Measurements from ENCODE around the gene LRIT3. TPM values are rescaled to one million over a fixed set of nuclear protein-coding genes. Genes with fewer than 3 reads are reported as not detected.

LRIT3 gene
- total RNA-seq, 2 experiments from 2014 or later = 0.15 to 0.20 TPM

- H3K9me3 Mint-ChIP-seq = no peaks in the 10 kb centered on the region
- H3K27me3 Mint-ChIP-seq = no peaks in the 10 kb centered on the region
- H3K27ac Mint-ChIP-seq = no peak overlapping the region
- ChIA-PET CTCF (no interaction called here), POLR2A (no interaction called here)
- no peaks in the 10 kb centered on the region for H3K4me1 Mint-ChIP-seq
- H3K36me3 Mint-ChIP-seq (ENCODE audit: low read depth) = no peaks in the 10 kb centered on the region
- no peak overlapping the region for H3K4me3 Mint-ChIP-seq
- no peak for DNase-seq
Observed at GRCh38 chr4:109887071-109887470, 39.2 kb downstream of the LRIT3 start.

- no peak for DNase-seq
- CTCF ChIA-PET = no interaction called here
- H3K4me3 Mint-ChIP-seq = no peak overlapping the region
- H3K9me3 Mint-ChIP-seq = no peaks in the 10 kb centered on the region
- no peaks in the 10 kb centered on the region for H3K36me3 Mint-ChIP-seq (ENCODE audit: low read depth)
- no peaks in the 10 kb centered on the region for H3K27me3 Mint-ChIP-seq
- no peak overlapping the region for H3K27ac Mint-ChIP-seq
- POLR2A ChIA-PET = no interaction called here
- H3K4me1 Mint-ChIP-seq = no peaks in the 10 kb centered on the region
Observed at GRCh38 chr4:109890076-109890475, 42.2 kb downstream of the LRIT3 start.

- Mint-ChIP-seq H3K27me3 (peaks cover 16% of the 10 kb centered on the region), H3K4me1 (no peaks in the 10 kb centered on the region), H3K9me3 (peaks cover 3% of the 10 kb centered on the region), H3K4me3 (no peak overlapping the region), H3K36me3 (ENCODE audit: low read depth) (no peaks in the 10 kb centered on the region), H3K27ac (no peak overlapping the region)
- no peak for DNase-seq
- ChIA-PET CTCF (no interaction called here), POLR2A (no interaction called here)
Observed at GRCh38 chr4:109902559-109903251, 54.8 kb downstream of the LRIT3 start.

GRCh38 chr4:109908731-109909130 is 60.8 kb downstream of the LRIT3 start:
- no peak overlapping the region for H3K27ac Mint-ChIP-seq
- DNase-seq = no peak
- no peaks in the 10 kb centered on the region for H3K36me3 Mint-ChIP-seq (ENCODE audit: low read depth)
- no peak overlapping the region for H3K4me3 Mint-ChIP-seq
- H3K4me1 Mint-ChIP-seq = no peaks in the 10 kb centered on the region
- peaks cover 43% of the 10 kb centered on the region for H3K27me3 Mint-ChIP-seq
- ChIA-PET CTCF (no interaction called here), POLR2A (no interaction called here)
- H3K9me3 Mint-ChIP-seq = no peaks in the 10 kb centered on the region

- no peak overlapping the region for H3K4me3 Mint-ChIP-seq
- POLR2A ChIA-PET = no interaction called here
- no peak overlapping the region for H3K27ac Mint-ChIP-seq
- CTCF ChIA-PET = interaction anchor here (1.7 kb wide), 1 partner anchor 12 kb away, joined by 4 read pairs; no protein-coding TSS in a partner anchor
- no peak for DNase-seq
- no peaks in the 10 kb centered on the region for H3K36me3 Mint-ChIP-seq (ENCODE audit: low read depth)
- H3K27me3 Mint-ChIP-seq = peaks cover 44% of the 10 kb centered on the region
- no peaks in the 10 kb centered on the region for H3K4me1 Mint-ChIP-seq
- H3K9me3 Mint-ChIP-seq = no peaks in the 10 kb centered on the region
Observed at GRCh38 chr4:109910256-109910655, 62.3 kb downstream of the LRIT3 start.

GRCh38 chr4:109912706-109913595 is 65.0 kb downstream of the LRIT3 start, which contains the start of gene EGF:
Gene EGF, plus strand, starts transcription at chr4:109912883. Its CDS starts 453 bp downstream, at chr4:109913336.
- CTCF ChIA-PET = interaction anchor here (0.9 kb wide), 1 partner anchor 12 kb away, joined by 3 read pairs; no protein-coding TSS in a partner anchor
- no peaks in the 10 kb centered on the region for H3K36me3 Mint-ChIP-seq (ENCODE audit: low read depth)
- peaks cover 30% of the 10 kb centered on the region for H3K27me3 Mint-ChIP-seq
- POLR2A ChIA-PET = no interaction called here
- no peaks in the 10 kb centered on the region for H3K4me1 Mint-ChIP-seq
- no peak within 1 kb of the TSS for H3K27ac Mint-ChIP-seq
- DNase-seq = no peak
- no peaks in the 10 kb centered on the region for H3K9me3 Mint-ChIP-seq
- no peak within 1 kb of the TSS for H3K4me3 Mint-ChIP-seq

GRCh38 chr4:109913596-109914241 is 65.8 kb downstream of the LRIT3 start:
- DNase-seq = no peak
- POLR2A ChIA-PET = no interaction called here
- Mint-ChIP-seq H3K27me3 (peaks cover 29% of the 10 kb centered on the region), H3K36me3 (ENCODE audit: low read depth) (no peaks in the 10 kb centered on the region), H3K9me3 (no peaks in the 10 kb centered on the region), H3K4me1 (no peaks in the 10 kb centered on the region), H3K4me3 (no peak overlapping the region), H3K27ac (no peak overlapping the region)
- CTCF ChIA-PET = interaction anchor here (0.9 kb wide), 1 partner anchor 11 kb away, joined by 3 read pairs; no protein-coding TSS in a partner anchor

GRCh38 chr4:109914322-109914721 is 66.4 kb downstream of the LRIT3 start:
- no peak overlapping the region for H3K27ac Mint-ChIP-seq
- H3K4me1 Mint-ChIP-seq = no peaks in the 10 kb centered on the region
- H3K9me3 Mint-ChIP-seq = no peaks in the 10 kb centered on the region
- no peaks in the 10 kb centered on the region for H3K36me3 Mint-ChIP-seq (ENCODE audit: low read depth)
- peaks cover 27% of the 10 kb centered on the region for H3K27me3 Mint-ChIP-seq
- POLR2A ChIA-PET = no interaction called here
- CTCF ChIA-PET = no interaction called here
- no peak overlapping the region for H3K4me3 Mint-ChIP-seq
- DNase-seq = no peak

- no peak overlapping the region for H3K4me3 Mint-ChIP-seq
- no peaks in the 10 kb centered on the region for H3K4me1 Mint-ChIP-seq
- no peaks in the 10 kb centered on the region for H3K36me3 Mint-ChIP-seq (ENCODE audit: low read depth)
- ChIA-PET CTCF (no interaction called here), POLR2A (no interaction called here)
- H3K27ac Mint-ChIP-seq = no peak overlapping the region
- DNase-seq = no peak
- H3K27me3 Mint-ChIP-seq = peaks cover 18% of the 10 kb centered on the region
- no peaks in the 10 kb centered on the region for H3K9me3 Mint-ChIP-seq
Observed at GRCh38 chr4:109915385-109916026, 67.6 kb downstream of the LRIT3 start.

- no peaks in the 10 kb centered on the region for H3K4me1 Mint-ChIP-seq
- H3K9me3 Mint-ChIP-seq = no peaks in the 10 kb centered on the region
- H3K27me3 Mint-ChIP-seq = peaks cover 18% of the 10 kb centered on the region
- POLR2A ChIA-PET = no interaction called here
- DNase-seq = no peak
- H3K27ac Mint-ChIP-seq = no peak overlapping the region
- H3K36me3 Mint-ChIP-seq (ENCODE audit: low read depth) = no peaks in the 10 kb centered on the region
- H3K4me3 Mint-ChIP-seq = no peak overlapping the region
- CTCF ChIA-PET = no interaction called here
Observed at GRCh38 chr4:109916027-109916409, 68.1 kb downstream of the LRIT3 start.

- POLR2A ChIA-PET = no interaction called here
- no peak overlapping the region for H3K27ac Mint-ChIP-seq
- no peaks in the 10 kb centered on the region for H3K4me1 Mint-ChIP-seq
- CTCF ChIA-PET = interaction anchor here (1.8 kb wide), 1 partner anchor 11 kb away, joined by 4 read pairs; no protein-coding TSS in a partner anchor
- H3K27me3 Mint-ChIP-seq = no peaks in the 10 kb centered on the region
- no peaks in the 10 kb centered on the region for H3K9me3 Mint-ChIP-seq
- DNase-seq = no peak
- H3K4me3 Mint-ChIP-seq = no peak overlapping the region
- H3K36me3 Mint-ChIP-seq (ENCODE audit: low read depth) = no peaks in the 10 kb centered on the region
Observed at GRCh38 chr4:109921384-109921808, 73.5 kb downstream of the LRIT3 start.
